Natural killer cell (primary cell): ENCODE results near the gene USE1. TPM values are rescaled to one million over a fixed set of nuclear protein-coding genes. Genes with fewer than 3 reads are reported as not detected.

Experiments
- ATAC-seq, 3 donors: fragments of 150-1000 bp in 2 of 3; fragments of 200-7000 bp in 1 of 3; cut with Tn5 transposase; 1 replicate in 1 of 3; 2 replicates in 2 of 3; pipeline ENCODE4 v1.10.0; 2021; ENCODE audit warnings: mild to moderate bottlenecking in 2 of 3, moderate library complexity in 2 of 3
- DNase-seq, 2 donors: peaks; one replicate each; pipeline versions ENCODE4 v3.0.0 to v3.0.0-alpha.2; 2013 to 2021; ENCODE audit warnings: mixed read lengths in 1 of 2
- H3K27ac ChIP-seq: one replicate; pipeline ENCODE4 v1.5.1; 2013; ENCODE audit warnings: mild to moderate bottlenecking, low read length
- H3K27me3 ChIP-seq: one replicate; pipeline ENCODE4 v1.6.1; 2013; ENCODE audit warnings: low read length; ENCODE audit not compliant: control insufficient read depth, insufficient read depth
- H3K36me3 ChIP-seq: one replicate; pipeline ENCODE4 v1.6.1; 2013; ENCODE audit warnings: low read length; ENCODE audit not compliant: control insufficient read depth, insufficient read depth
- H3K4me1 ChIP-seq: one replicate; pipeline ENCODE4 v1.6.1; 2013; ENCODE audit warnings: low read length; ENCODE audit not compliant: control insufficient read depth, insufficient read depth
- H3K4me3 ChIP-seq: one replicate; pipeline ENCODE4 v1.5.1; 2013; ENCODE audit warnings: low read length
- H3K9me3 ChIP-seq: one replicate; pipeline ENCODE4 v1.6.1; 2013; ENCODE audit warnings: low read length; ENCODE audit not compliant: control insufficient read depth, insufficient read depth
- H3K27ac Mint-ChIP-seq, 2 donors: one replicate each; pipeline ENCODE4 v1.8.0; 2022; ENCODE audit warnings: mild to moderate bottlenecking in 2 of 2, mixed read lengths in 2 of 2, moderate library complexity in 1 of 2
- H3K27me3 Mint-ChIP-seq, 2 donors: one replicate each; pipeline ENCODE4 v1.8.0; 2022; ENCODE audit warnings: low read depth in 2 of 2, mixed read lengths in 2 of 2
- H3K36me3 Mint-ChIP-seq: one replicate; pipeline ENCODE4 v1.8.0; 2022; ENCODE audit warnings: mixed read lengths
- H3K4me1 Mint-ChIP-seq, 2 donors: one replicate each; pipeline ENCODE4 v1.8.0; 2022; ENCODE audit warnings: mixed read lengths in 2 of 2
- H3K4me3 Mint-ChIP-seq: one replicate; pipeline ENCODE4 v1.8.0; 2022; ENCODE audit warnings: mild to moderate bottlenecking, moderate library complexity, mixed read lengths
- H3K9me3 Mint-ChIP-seq, 2 donors: one replicate each; pipeline ENCODE4 v1.8.0; 2022; ENCODE audit warnings: mixed read lengths in 2 of 2
- CTCF ChIP-seq: fragments of 200-600 bp; IDR thresholded peaks from one replicate; pipeline ENCODE4 v1.8.0; 2022; ENCODE audit warnings: antibody characterized with exemption
- WGBS: methylation state at CpG from one replicate; pipeline ENCODE4 v1.1.7; 2013; ENCODE audit warnings: missing lambda C conversion rate; ENCODE audit not compliant: insufficient coverage; 5-methylcytosine and 5-hydroxymethylcytosine counted together
- intact Hi-C: fragments of 100-400 bp; cut with micrococcal nuclease; formaldehyde crosslinking; loops from one replicate; pipeline ENCODE4 v1.14.2; 2022
- total RNA-seq, 4 donors: library from RNA; stranded (reverse); fragments of 120-200 nt in 1 of 4; gene quantifications; one replicate each; pipeline versions ENCODE4 v1.2.3 to v1.2.4, GENCODE V29; 2013 to 2022

USE1 gene
- total RNA-seq, 3 donors from 2014 or later (not counting 1 experiment from before 2014, with no cell fraction given), result 16.4 to 21.1 (median 20.9) TPM

- no peak overlapping the region for H3K4me3 ChIP-seq
- H3K36me3 ChIP-seq, result peaks cover 2% of the 10 kb centered on the region
- no peaks in the 10 kb centered on the region for H3K27me3 ChIP-seq
- peaks cover 8 to 11% of the 10 kb centered on the region in 2 donors for H3K4me1 Mint-ChIP-seq
- H3K36me3 Mint-ChIP-seq, result no peaks in the 10 kb centered on the region
- no peak overlapping the region for H3K27ac Mint-ChIP-seq
- 95% methylated on average over 13 of the region's 13 CpGs for WGBS
- no peak overlapping the region for H3K4me3 Mint-ChIP-seq
- DNase-seq (no peak), ATAC-seq (no peak)
- no peaks in the 10 kb centered on the region for H3K9me3 ChIP-seq
- H3K27me3 Mint-ChIP-seq, result no peaks in the 10 kb centered on the region
- no peak overlapping the region for H3K27ac ChIP-seq
- intact Hi-C loops, result loop anchor here (5.0 kb wide), 2 partner anchors 39 to 101 kb away; partner anchors contain the start of gene BABAM1
- no peak for TF ChIP-seq CTCF
- peaks cover 21% of the 10 kb centered on the region for H3K4me1 ChIP-seq
- H3K9me3 Mint-ChIP-seq, result no peaks in the 10 kb centered on the region
Measured at GRCh38 chr19:17227798-17228367, 12.7 kb downstream of the USE1 start.

GRCh38 chr19:17229890-17230289 is 14.7 kb downstream of the USE1 start:
- intact Hi-C loops, result loop anchor here (5.0 kb wide), 2 partner anchors 37 to 103 kb away; partner anchors contain the start of gene BABAM1
- no peaks in the 10 kb centered on the region for H3K27me3 ChIP-seq
- no peak overlapping the region for H3K27ac ChIP-seq
- no peaks in the 10 kb centered on the region for H3K36me3 Mint-ChIP-seq
- no peak overlapping the region for H3K27ac Mint-ChIP-seq
- no peak for DNase-seq
- H3K4me1 ChIP-seq, result peaks cover 28% of the 10 kb centered on the region
- no peaks in the 10 kb centered on the region for H3K27me3 Mint-ChIP-seq
- H3K4me3 Mint-ChIP-seq, result no peak overlapping the region
- H3K4me3 ChIP-seq, result no peak overlapping the region
- ATAC-seq, result no peak
- H3K36me3 ChIP-seq, result peaks cover 2% of the 10 kb centered on the region
- H3K4me1 Mint-ChIP-seq, result peaks cover 8 to 18% of the 10 kb centered on the region in 2 donors
- H3K9me3 Mint-ChIP-seq, result no peaks in the 10 kb centered on the region
- 93% methylated on average over 3 of the region's 3 CpGs for WGBS
- no peaks in the 10 kb centered on the region for H3K9me3 ChIP-seq
- TF ChIP-seq CTCF, result no peak

- H3K4me1 Mint-ChIP-seq, result peaks cover 2 to 23% of the 10 kb centered on the region in 2 donors
- no peaks in the 10 kb centered on the region for H3K27me3 Mint-ChIP-seq
- Histone ChIP-seq H3K4me3 (no peak overlapping the region), H3K27me3 (no peaks in the 10 kb centered on the region), H3K4me1 (peaks cover 21% of the 10 kb centered on the region), H3K36me3 (peaks cover 2% of the 10 kb centered on the region), H3K9me3 (no peaks in the 10 kb centered on the region), H3K27ac (no peak overlapping the region)
- no peaks in the 10 kb centered on the region for H3K9me3 Mint-ChIP-seq
- H3K27ac Mint-ChIP-seq, result no peak overlapping the region
- WGBS, result 95% methylated on average over 25 of the region's 25 CpGs
- no peak for DNase-seq
- ATAC-seq, result no peak
- no peak for TF ChIP-seq CTCF
- intact Hi-C loops, result no loop called here
- no peak overlapping the region for H3K4me3 Mint-ChIP-seq
- no peaks in the 10 kb centered on the region for H3K36me3 Mint-ChIP-seq
Measured at GRCh38 chr19:17232258-17232657, 17.1 kb downstream of the USE1 start.

GRCh38 chr19:17234911-17235299 is 19.7 kb downstream of the USE1 start:
- TF ChIP-seq CTCF, result no peak
- intact Hi-C loops, result loop anchor here (1.0 kb wide), 1 partner anchor 168 kb away; no protein-coding TSS in a partner anchor
- DNase-seq (peak; percentile 52 to 78), ATAC-seq (peak; percentile 42 to 60 (median 60))
- H3K4me3 ChIP-seq, result peak overlapping the region; percentile 45
- Mint-ChIP-seq H3K27ac (peak overlapping the region in 1 of 2 donors; percentile 66), H3K4me3 (peak overlapping the region; percentile 76), H3K27me3 (no peaks in the 10 kb centered on the region), H3K9me3 (no peaks in the 10 kb centered on the region), H3K4me1 (peaks cover 0 to 23% of the 10 kb centered on the region in 2 donors), H3K36me3 (no peaks in the 10 kb centered on the region)
- 26% methylated on average over 9 of the region's 11 CpGs for WGBS
- H3K9me3 ChIP-seq, result no peaks in the 10 kb centered on the region
- H3K27ac ChIP-seq, result no peak overlapping the region
- peaks cover 2% of the 10 kb centered on the region for H3K36me3 ChIP-seq
- H3K4me1 ChIP-seq, result peaks cover 16% of the 10 kb centered on the region
- no peaks in the 10 kb centered on the region for H3K27me3 ChIP-seq
